SK-N-SH (cell line): ENCODE measurements around the gene KRTAP10-10. TPM values are rescaled to one million over a fixed set of nuclear protein-coding genes. Genes with fewer than 3 reads are reported as not detected.

Source experiments
- CTCF ChIA-PET: fragments of 300-600, 350-600 bp; formaldehyde crosslinking; extraction: SDS; loops from one replicate; lab custom pipeline; 2021; lab: Yijun Ruan, JAX
- POLR2A ChIA-PET: fragments of 350-600 bp; sonication (Branson Sonifier 250); formaldehyde crosslinking; extraction: SDS; loops from one replicate; lab custom pipeline; 2020; ENCODE audit warnings: antibody characterized with exemption, inconsistent platforms; lab: Yijun Ruan, JAX
- DNase-seq: peaks from one replicate; pipeline ENCODE4 v3.0.0; 2012
- H2AFZ ChIP-seq: fragments of 200-600 bp; sonication (generic); 2 replicates; pipeline ENCODE4 v1.8.1; 2016; ENCODE audit warnings: antibody characterized with exemption, mild to moderate bottlenecking, low read depth
- H3F3A ChIP-seq: fragments of 200-600 bp; sonication (generic); replicated peaks from 2 replicates; pipeline ENCODE3; 2016; ENCODE audit warnings: antibody characterized with exemption, mild to moderate bottlenecking; ENCODE audit not compliant: insufficient read depth
- H3K27ac ChIP-seq, 2 experiments: fragments of 200-500 bp in 1 of 2; fragments of 200-600 bp in 1 of 2; sonication (Bioruptor generic) in 1 of 2; sonication (generic), shearing (Covaris generic) in 1 of 2; 2 replicates each; pipeline versions ENCODE4 v1.5.1 to v1.6.1; 2014 to 2016; ENCODE audit warnings: low read depth in 2 of 2, inconsistent platforms in 1 of 2, low read length in 1 of 2, mild to moderate bottlenecking in 1 of 2, mixed read lengths in 1 of 2
- H3K27me3 ChIP-seq: fragments of 200-600 bp; sonication (generic), shearing (Covaris generic); 2 replicates; pipeline ENCODE4 v1.6.1; 2016; ENCODE audit warnings: mixed run types; ENCODE audit not compliant: insufficient read depth
- H3K36me3 ChIP-seq, 2 experiments: fragments of 200-500 bp in 1 of 2; fragments of 200-600 bp in 1 of 2; sonication (Bioruptor generic) in 1 of 2; sonication (generic) in 1 of 2; replicated peaks in 1 of 2; 2 replicates each; pipeline versions ENCODE3 to v1.5.1; 2014 to 2016; ENCODE audit warnings: low read length in 1 of 2, mild to moderate bottlenecking in 1 of 2; ENCODE audit not compliant: insufficient read depth in 2 of 2, control insufficient read depth in 1 of 2
- H3K4me1 ChIP-seq, 2 experiments: fragments of 200-500 bp in 1 of 2; fragments of 200-600 bp in 1 of 2; sonication (Bioruptor generic) in 1 of 2; sonication (generic), shearing (Covaris generic) in 1 of 2; 2 replicates each; pipeline versions ENCODE4 v1.5.1 to v1.6.1; 2014 to 2016; ENCODE audit warnings: low read depth in 1 of 2, low read length in 1 of 2, mixed run types in 1 of 2; ENCODE audit not compliant: insufficient read depth in 2 of 2, control insufficient read depth in 1 of 2
- H3K4me2 ChIP-seq: fragments of 200-600 bp; sonication (generic), shearing (Covaris generic); 2 replicates; pipeline ENCODE4 v1.6.1; 2017; ENCODE audit warnings: mixed run types
- H3K4me3 ChIP-seq, 2 experiments: fragments of 200-500 bp in 1 of 2; fragments of 200-600 bp in 1 of 2; sonication (Bioruptor generic) in 1 of 2; sonication (generic), shearing (Covaris generic) in 1 of 2; 2 replicates each; pipeline versions ENCODE4 v1.5.1 to v1.8.1; 2014 to 2016; ENCODE audit warnings: low read depth in 2 of 2, inconsistent platforms in 1 of 2, low read length in 1 of 2, mild to moderate bottlenecking in 1 of 2, mixed read lengths in 1 of 2, moderate library complexity in 1 of 2
- H3K79me2 ChIP-seq: fragments of 200-600 bp; sonication (generic); 2 replicates; pipeline ENCODE4 v1.8.1; 2017; ENCODE audit warnings: mild to moderate bottlenecking; ENCODE audit not compliant: insufficient read depth
- H3K9ac ChIP-seq: fragments of 200-600 bp; sonication (generic); 2 replicates; pipeline ENCODE4 v1.6.1; 2017; ENCODE audit warnings: mixed run types
- H3K9me2 ChIP-seq: fragments of 200-600 bp; sonication (generic); 2 replicates; pipeline ENCODE4 v1.6.1; 2017; ENCODE audit warnings: mixed run types
- H3K9me3 ChIP-seq: fragments of 200-600 bp; sonication (generic); 2 replicates; pipeline ENCODE4 v1.6.1; 2017; ENCODE audit warnings: mixed run types, mild to moderate bottlenecking, moderate library complexity
- H4K20me1 ChIP-seq: fragments of 200-600 bp; sonication (generic); 2 replicates; pipeline ENCODE4 v1.6.1; 2017; ENCODE audit warnings: mild to moderate bottlenecking, mixed run types; ENCODE audit not compliant: insufficient read depth
- CHD2 ChIP-seq: fragments of 150-350 bp; IDR thresholded peaks from 2 replicates; pipeline ENCODE4 v1.6.1; 2018; ENCODE audit warnings: low read length; ENCODE audit not compliant: partially characterized antibody
- EP300 ChIP-seq, 2 experiments: IDR thresholded peaks; 2 replicates each; pipeline versions ENCODE4 v1.4.0 to v1.6.1; 2012; ENCODE audit warnings: borderline replicate concordance in 1 of 2, low read depth in 1 of 2, low read length in 1 of 2
- FOXJ3 ChIP-seq: sonication (generic); formaldehyde crosslinking; IDR thresholded peaks from 2 replicates; pipeline ENCODE4 v1.5.1; 2020; ENCODE audit warnings: mild to moderate bottlenecking, missing genetic modification reagents
- GATA2 ChIP-seq: sonication (generic); formaldehyde crosslinking; IDR thresholded peaks from 2 replicates; pipeline ENCODE4 v1.5.0; 2020; ENCODE audit warnings: mild to moderate bottlenecking, missing genetic modification reagents
- JUND ChIP-seq: IDR thresholded peaks from 2 replicates; pipeline ENCODE4 v1.4.0; 2012
- MEF2A ChIP-seq: IDR thresholded peaks from 2 replicates; pipeline ENCODE4 v1.4.0; 2012; ENCODE audit warnings: low read depth, borderline replicate concordance
- NFIC ChIP-seq: IDR thresholded peaks from 2 replicates; pipeline ENCODE4 v1.4.0; 2012; ENCODE audit warnings: borderline replicate concordance
- RXRA ChIP-seq: IDR thresholded peaks from 2 replicates; pipeline ENCODE4 v1.4.0; 2012; ENCODE audit warnings: low read depth, mild to moderate bottlenecking, borderline replicate concordance
- SIN3A ChIP-seq: IDR thresholded peaks from 2 replicates; pipeline ENCODE4 v1.6.1; 2012; ENCODE audit warnings: low read depth, mild to moderate bottlenecking, low read length, moderate library complexity, borderline replicate concordance
- SMC3 ChIP-seq: IDR thresholded peaks from 2 replicates; pipeline ENCODE4 v1.6.1; 2012; ENCODE audit warnings: low read depth, low read length, improper control_type of control experiment
- TAF1 ChIP-seq: IDR thresholded peaks from 2 replicates; pipeline ENCODE4 v1.6.1; 2012; ENCODE audit warnings: low read depth, mild to moderate bottlenecking, low read length, moderate library complexity, borderline replicate concordance
- WGBS: methylation state at CpG from one replicate; pipeline ENCODE4 v1.1.6; 2017; ENCODE audit warnings: low lambda C conversion rate; 5-methylcytosine and 5-hydroxymethylcytosine counted together
- polyA plus RNA-seq, 3 experiments: library from polyadenylated mRNA; depleted of rRNA; stranded (reverse); fragments of >200 nt; gene quantifications; 2 replicates each; pipeline ENCODE4 v1.2.3, GENCODE V29; 2012
- TF ChIP-seq, protein P1 (sequence below): IDR thresholded peaks from 2 replicates; pipeline ENCODE4 v1.6.1; 2012; ENCODE audit warnings: mild to moderate bottlenecking, low read depth, low read length, moderate library complexity
- TF ChIP-seq, protein P2 (sequence below): fragments of 200-600 bp; sonication (generic); IDR thresholded peaks from 2 replicates; pipeline ENCODE4 v1.6.1; 2017; ENCODE audit warnings: antibody characterized with exemption, mild to moderate bottlenecking, moderate library complexity
- TF ChIP-seq, protein P3 (sequence below): fragments of 150-350 bp; IDR thresholded peaks from 2 replicates; pipeline ENCODE4 v1.6.1; 2016; ENCODE audit warnings: mild to moderate bottlenecking, low read depth, low read length
- TF ChIP-seq, protein P4 (sequence below): IDR thresholded peaks from 2 replicates; pipeline ENCODE4; 2012

KRTAP10-10 gene
- polyA plus RNA-seq, 1 of the 3 experiments (the other 2 are of a cell fraction): not detected

DNA sequence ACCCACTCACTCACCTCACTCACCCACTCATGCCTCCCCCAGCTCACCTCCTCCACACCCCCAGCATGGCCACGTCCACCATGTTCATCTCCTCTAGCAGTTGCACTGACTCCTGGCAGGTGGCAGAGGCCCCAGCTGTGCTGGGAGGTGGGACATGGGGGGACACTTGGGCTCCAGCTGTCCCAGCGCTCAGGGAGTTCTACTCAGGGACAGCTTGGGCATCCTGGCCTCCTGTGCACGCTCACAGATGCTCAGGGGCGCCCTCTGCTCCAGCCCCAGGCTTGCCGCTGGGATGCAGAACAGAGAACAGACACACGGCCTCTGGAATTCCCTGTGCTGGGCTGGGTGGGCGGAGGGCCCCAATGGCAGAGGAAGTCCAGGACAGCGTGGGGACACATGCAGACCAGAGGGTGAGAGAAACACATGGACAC lies 20.1 kb upstream of the KRTAP10-10 start:
- DNase-seq: no peak
- no peaks in the 10 kb centered on the region for H3F3A ChIP-seq
- H3K27ac ChIP-seq: no peak overlapping the region
- 8% methylated on average over 4 of the region's 8 CpGs for WGBS
- peaks cover 8% of the 10 kb centered on the region; the same call in 1 of the 2 replicates for H3K9me3 ChIP-seq
- H3K9ac ChIP-seq: no peak overlapping the region
- no peak overlapping the region for H3K4me3 ChIP-seq
- POLR2A ChIA-PET: no interaction called here
- CTCF ChIA-PET: interaction anchor here (2.8 kb wide), 1 partner anchor 176 kb away, joined by 11 read pairs; no protein-coding TSS in a partner anchor
- no peak for TF ChIP-seq FOXJ3
- no peak for TF ChIP-seq RXRA
- TF ChIP-seq, protein P1, sequence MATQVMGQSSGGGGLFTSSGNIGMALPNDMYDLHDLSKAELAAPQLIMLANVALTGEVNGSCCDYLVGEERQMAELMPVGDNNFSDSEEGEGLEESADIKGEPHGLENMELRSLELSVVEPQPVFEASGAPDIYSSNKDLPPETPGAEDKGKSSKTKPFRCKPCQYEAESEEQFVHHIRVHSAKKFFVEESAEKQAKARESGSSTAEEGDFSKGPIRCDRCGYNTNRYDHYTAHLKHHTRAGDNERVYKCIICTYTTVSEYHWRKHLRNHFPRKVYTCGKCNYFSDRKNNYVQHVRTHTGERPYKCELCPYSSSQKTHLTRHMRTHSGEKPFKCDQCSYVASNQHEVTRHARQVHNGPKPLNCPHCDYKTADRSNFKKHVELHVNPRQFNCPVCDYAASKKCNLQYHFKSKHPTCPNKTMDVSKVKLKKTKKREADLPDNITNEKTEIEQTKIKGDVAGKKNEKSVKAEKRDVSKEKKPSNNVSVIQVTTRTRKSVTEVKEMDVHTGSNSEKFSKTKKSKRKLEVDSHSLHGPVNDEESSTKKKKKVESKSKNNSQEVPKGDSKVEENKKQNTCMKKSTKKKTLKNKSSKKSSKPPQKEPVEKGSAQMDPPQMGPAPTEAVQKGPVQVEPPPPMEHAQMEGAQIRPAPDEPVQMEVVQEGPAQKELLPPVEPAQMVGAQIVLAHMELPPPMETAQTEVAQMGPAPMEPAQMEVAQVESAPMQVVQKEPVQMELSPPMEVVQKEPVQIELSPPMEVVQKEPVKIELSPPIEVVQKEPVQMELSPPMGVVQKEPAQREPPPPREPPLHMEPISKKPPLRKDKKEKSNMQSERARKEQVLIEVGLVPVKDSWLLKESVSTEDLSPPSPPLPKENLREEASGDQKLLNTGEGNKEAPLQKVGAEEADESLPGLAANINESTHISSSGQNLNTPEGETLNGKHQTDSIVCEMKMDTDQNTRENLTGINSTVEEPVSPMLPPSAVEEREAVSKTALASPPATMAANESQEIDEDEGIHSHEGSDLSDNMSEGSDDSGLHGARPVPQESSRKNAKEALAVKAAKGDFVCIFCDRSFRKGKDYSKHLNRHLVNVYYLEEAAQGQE: no peak
- no peak for TF ChIP-seq SIN3A
- TF ChIP-seq, protein P2, sequence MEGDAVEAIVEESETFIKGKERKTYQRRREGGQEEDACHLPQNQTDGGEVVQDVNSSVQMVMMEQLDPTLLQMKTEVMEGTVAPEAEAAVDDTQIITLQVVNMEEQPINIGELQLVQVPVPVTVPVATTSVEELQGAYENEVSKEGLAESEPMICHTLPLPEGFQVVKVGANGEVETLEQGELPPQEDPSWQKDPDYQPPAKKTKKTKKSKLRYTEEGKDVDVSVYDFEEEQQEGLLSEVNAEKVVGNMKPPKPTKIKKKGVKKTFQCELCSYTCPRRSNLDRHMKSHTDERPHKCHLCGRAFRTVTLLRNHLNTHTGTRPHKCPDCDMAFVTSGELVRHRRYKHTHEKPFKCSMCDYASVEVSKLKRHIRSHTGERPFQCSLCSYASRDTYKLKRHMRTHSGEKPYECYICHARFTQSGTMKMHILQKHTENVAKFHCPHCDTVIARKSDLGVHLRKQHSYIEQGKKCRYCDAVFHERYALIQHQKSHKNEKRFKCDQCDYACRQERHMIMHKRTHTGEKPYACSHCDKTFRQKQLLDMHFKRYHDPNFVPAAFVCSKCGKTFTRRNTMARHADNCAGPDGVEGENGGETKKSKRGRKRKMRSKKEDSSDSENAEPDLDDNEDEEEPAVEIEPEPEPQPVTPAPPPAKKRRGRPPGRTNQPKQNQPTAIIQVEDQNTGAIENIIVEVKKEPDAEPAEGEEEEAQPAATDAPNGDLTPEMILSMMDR: no peak
- TF ChIP-seq, protein P3, sequence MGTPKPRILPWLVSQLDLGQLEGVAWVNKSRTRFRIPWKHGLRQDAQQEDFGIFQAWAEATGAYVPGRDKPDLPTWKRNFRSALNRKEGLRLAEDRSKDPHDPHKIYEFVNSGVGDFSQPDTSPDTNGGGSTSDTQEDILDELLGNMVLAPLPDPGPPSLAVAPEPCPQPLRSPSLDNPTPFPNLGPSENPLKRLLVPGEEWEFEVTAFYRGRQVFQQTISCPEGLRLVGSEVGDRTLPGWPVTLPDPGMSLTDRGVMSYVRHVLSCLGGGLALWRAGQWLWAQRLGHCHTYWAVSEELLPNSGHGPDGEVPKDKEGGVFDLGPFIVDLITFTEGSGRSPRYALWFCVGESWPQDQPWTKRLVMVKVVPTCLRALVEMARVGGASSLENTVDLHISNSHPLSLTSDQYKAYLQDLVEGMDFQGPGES: no peak
- TF ChIP-seq TAF1: no peak
- no peak for TF ChIP-seq JUND
- TF ChIP-seq MEF2A: no peak
- TF ChIP-seq SMC3: no peak
- no peak for TF ChIP-seq GATA2 (CRISPR knock-in tag)
- TF ChIP-seq, protein P4, sequence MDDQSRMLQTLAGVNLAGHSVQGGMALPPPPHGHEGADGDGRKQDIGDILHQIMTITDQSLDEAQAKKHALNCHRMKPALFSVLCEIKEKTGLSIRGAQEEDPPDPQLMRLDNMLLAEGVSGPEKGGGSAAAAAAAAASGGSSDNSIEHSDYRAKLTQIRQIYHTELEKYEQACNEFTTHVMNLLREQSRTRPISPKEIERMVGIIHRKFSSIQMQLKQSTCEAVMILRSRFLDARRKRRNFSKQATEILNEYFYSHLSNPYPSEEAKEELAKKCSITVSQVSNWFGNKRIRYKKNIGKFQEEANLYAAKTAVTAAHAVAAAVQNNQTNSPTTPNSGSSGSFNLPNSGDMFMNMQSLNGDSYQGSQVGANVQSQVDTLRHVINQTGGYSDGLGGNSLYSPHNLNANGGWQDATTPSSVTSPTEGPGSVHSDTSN: no peak
- no peak for TF ChIP-seq CHD2
- no peak for TF ChIP-seq NFIC
- TF ChIP-seq EP300 (IDR thresholded peaks at IDR 0.05; ENCODE audit: borderline replicate concordance in 1 of 2, low read depth in 1 of 2, low read length in 1 of 2): no peak
- H3K4me1 ChIP-seq: no peaks in the 10 kb centered on the region
- no peaks in the 10 kb centered on the region for H4K20me1 ChIP-seq
- no peaks in the 10 kb centered on the region for H3K9me2 ChIP-seq
- H3K36me3 ChIP-seq: no peaks in the 10 kb centered on the region
- H3K79me2 ChIP-seq: no peaks in the 10 kb centered on the region
- peaks cover 49% of the 10 kb centered on the region for H3K27me3 ChIP-seq
- no peak overlapping the region for H3K4me2 ChIP-seq
- H2AFZ ChIP-seq: no peak overlapping the region
